Vagina (tissue), 2 donors: ENCODE data around the gene LTK. TPM values are rescaled to one million over a fixed set of nuclear protein-coding genes. Genes with fewer than 3 reads are reported as not detected.
A peak's percentile ranks its signal among the peaks of the same experiment; 100 is the strongest.

Source experiments
- DNase-seq, 2 donors: peaks; one replicate each; pipeline ENCODE4 v3.0.0-alpha.2; 2017; ENCODE audit errors: extremely low spot score in 2 of 2
- H3K27ac ChIP-seq: fragments of 200-600 bp; sonication (generic); one replicate; pipeline ENCODE4 v1.5.1; 2019
- H3K27me3 ChIP-seq: fragments of 200-600 bp; sonication (generic); one replicate; pipeline ENCODE4 v1.5.1; 2019
- H3K36me3 ChIP-seq, 2 donors: fragments of 200-600 bp; sonication (generic); one replicate each; pipeline ENCODE4 v1.5.1; 2017 to 2019
- H3K4me1 ChIP-seq: fragments of 200-600 bp; sonication (generic); one replicate; pipeline ENCODE4 v1.5.1; 2019
- H3K4me3 ChIP-seq, 2 donors: fragments of 200-600 bp; sonication (generic); 1 replicate in 1 of 2; 2 replicates in 1 of 2; pipeline ENCODE4 v1.5.1; 2016 to 2019
- H3K9me3 ChIP-seq: fragments of 200-600 bp; sonication (generic); one replicate; pipeline ENCODE4 v1.5.1; 2019
- POLR2A ChIP-seq, 2 donors: fragments of 450-650 bp; IDR thresholded peaks; one replicate each; pipeline ENCODE4 v1.6.1; 2017; ENCODE audit warnings: antibody characterized with exemption in 2 of 2, mild to moderate bottlenecking in 2 of 2, moderate library complexity in 2 of 2
- POLR2AphosphoS5 ChIP-seq, 2 donors: sonication (generic); formaldehyde crosslinking; IDR thresholded peaks; one replicate each; pipeline ENCODE4 v1.9.0; 2017; ENCODE audit warnings: antibody characterized with exemption in 2 of 2, mild to moderate bottlenecking in 2 of 2, low read depth in 1 of 2; ENCODE audit not compliant: insufficient read depth in 1 of 2
- intact Hi-C: fragments of 100-400 bp; cut with DNase I; formaldehyde crosslinking; loops from one replicate; pipeline ENCODE4 v1.15.1; 2023
- total RNA-seq: library from RNA; depleted of rRNA; stranded (reverse); fragments of >200 nt; gene quantifications from one replicate; pipeline ENCODE4 v1.2.3, GENCODE V29; 2016
- TF ChIP-seq, protein P1 (sequence below), 3 experiments: fragments of 450-650 bp in 2 of 3; fragments of 200-600 bp in 1 of 3; sonication (generic) in 1 of 3; IDR thresholded peaks; one replicate each; pipeline ENCODE4 v1.5.1; 2017 to 2019; ENCODE audit warnings: antibody characterized with exemption in 3 of 3, mild to moderate bottlenecking in 2 of 3, moderate library complexity in 2 of 3

LTK gene
- total RNA-seq, 1 donor from 2014 or later, result 1.5 TPM

DNA sequence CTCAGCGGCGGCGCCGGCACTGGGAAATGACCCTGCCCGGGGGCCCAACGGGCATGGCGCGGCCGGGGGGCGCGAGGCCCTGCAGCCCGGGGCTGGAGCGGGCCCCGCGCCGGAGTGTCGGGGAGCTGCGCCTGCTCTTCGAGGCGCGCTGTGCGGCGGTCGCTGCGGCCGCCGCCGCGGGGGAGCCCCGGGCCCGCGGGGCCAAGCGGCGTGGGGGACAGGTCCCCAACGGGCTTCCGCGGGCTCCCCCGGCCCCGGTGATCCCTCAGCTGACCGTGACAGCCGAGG lies 19.8 kb downstream of the LTK start:
- DNase-seq, result no peak
- peak overlapping the region; percentile 69 to 81 for H3K4me3 ChIP-seq
- no peaks in the 10 kb centered on the region for H3K36me3 ChIP-seq
- TF ChIP-seq POLR2AphosphoS5 (IDR thresholded peaks at IDR 0.05; ENCODE audit: insufficient read depth in 1 of 2, low read depth in 1 of 2) (no peak), POLR2A (IDR thresholded peaks at IDR 0.05) (no peak)
- TF ChIP-seq, protein P1, sequence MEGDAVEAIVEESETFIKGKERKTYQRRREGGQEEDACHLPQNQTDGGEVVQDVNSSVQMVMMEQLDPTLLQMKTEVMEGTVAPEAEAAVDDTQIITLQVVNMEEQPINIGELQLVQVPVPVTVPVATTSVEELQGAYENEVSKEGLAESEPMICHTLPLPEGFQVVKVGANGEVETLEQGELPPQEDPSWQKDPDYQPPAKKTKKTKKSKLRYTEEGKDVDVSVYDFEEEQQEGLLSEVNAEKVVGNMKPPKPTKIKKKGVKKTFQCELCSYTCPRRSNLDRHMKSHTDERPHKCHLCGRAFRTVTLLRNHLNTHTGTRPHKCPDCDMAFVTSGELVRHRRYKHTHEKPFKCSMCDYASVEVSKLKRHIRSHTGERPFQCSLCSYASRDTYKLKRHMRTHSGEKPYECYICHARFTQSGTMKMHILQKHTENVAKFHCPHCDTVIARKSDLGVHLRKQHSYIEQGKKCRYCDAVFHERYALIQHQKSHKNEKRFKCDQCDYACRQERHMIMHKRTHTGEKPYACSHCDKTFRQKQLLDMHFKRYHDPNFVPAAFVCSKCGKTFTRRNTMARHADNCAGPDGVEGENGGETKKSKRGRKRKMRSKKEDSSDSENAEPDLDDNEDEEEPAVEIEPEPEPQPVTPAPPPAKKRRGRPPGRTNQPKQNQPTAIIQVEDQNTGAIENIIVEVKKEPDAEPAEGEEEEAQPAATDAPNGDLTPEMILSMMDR (IDR thresholded peaks at IDR 0.05), result no peak
- intact Hi-C loops, result no loop called here
- H3K27me3 ChIP-seq, result no peaks in the 10 kb centered on the region
- H3K4me1 ChIP-seq, result peaks cover 35% of the 10 kb centered on the region
- no peak overlapping the region for H3K27ac ChIP-seq
- H3K9me3 ChIP-seq, result no peaks in the 10 kb centered on the region

DNA sequence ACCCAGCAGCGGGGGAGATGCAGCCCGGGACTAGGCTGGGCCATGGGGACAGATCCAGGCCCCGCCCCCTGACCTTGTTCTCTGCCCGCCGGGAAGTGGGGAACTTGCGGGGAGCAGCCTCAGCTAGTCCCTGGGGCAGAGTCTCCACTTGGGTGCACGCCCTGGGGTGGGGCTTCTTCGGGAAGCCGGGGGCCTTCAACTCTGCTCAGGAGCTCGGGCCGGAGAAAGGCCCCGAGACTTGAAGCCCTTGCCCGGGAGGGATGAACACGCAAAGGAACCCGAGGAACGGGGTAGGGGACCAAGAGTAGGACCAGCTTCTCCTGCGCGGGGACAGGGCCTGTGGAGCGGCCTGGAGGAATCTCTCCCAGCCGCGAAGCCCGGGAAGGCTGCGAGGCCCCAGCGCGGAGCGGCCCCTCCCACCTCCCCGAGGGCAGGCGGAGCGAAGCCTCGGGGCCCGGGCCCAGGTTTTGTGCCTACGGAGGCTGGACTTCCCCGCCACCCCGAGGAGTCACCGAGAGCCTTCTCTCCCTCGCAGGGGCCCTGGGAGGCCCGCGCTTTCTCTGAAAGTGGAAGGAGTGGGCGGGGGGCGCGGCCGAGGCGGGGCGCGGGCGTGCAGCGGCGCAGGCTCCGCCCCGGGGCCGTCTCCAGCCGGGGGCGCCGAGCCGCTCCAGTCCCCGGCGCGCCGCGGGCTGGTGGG lies 20.3 kb downstream of the LTK start, which contains the start of gene ITPKA:
TSS of gene ITPKA (plus strand) at position 670 of the 697 bp plus-strand sequence. CDS start 54 bp downstream, outside the sequence.
- DNase-seq, result no peak
- Histone ChIP-seq H3K4me1 (peaks cover 35% of the 10 kb centered on the region), H3K27me3 (no peaks in the 10 kb centered on the region), H3K27ac (peak within 1 kb of the TSS; percentile 84), H3K36me3 (no peaks in the 10 kb centered on the region), H3K9me3 (no peaks in the 10 kb centered on the region), H3K4me3 (peak within 1 kb of the TSS; percentile 69 to 81)
- TF ChIP-seq POLR2A (IDR thresholded peaks at IDR 0.05) (peak in 1 of 2 donors; percentile 34), POLR2AphosphoS5 (IDR thresholded peaks at IDR 0.05; ENCODE audit: insufficient read depth in 1 of 2, low read depth in 1 of 2) (peak in 1 of 2 donors; percentile 71)
- TF ChIP-seq, protein P1 (IDR thresholded peaks at IDR 0.05), result no peak
- intact Hi-C loops, result no loop called here

DNA sequence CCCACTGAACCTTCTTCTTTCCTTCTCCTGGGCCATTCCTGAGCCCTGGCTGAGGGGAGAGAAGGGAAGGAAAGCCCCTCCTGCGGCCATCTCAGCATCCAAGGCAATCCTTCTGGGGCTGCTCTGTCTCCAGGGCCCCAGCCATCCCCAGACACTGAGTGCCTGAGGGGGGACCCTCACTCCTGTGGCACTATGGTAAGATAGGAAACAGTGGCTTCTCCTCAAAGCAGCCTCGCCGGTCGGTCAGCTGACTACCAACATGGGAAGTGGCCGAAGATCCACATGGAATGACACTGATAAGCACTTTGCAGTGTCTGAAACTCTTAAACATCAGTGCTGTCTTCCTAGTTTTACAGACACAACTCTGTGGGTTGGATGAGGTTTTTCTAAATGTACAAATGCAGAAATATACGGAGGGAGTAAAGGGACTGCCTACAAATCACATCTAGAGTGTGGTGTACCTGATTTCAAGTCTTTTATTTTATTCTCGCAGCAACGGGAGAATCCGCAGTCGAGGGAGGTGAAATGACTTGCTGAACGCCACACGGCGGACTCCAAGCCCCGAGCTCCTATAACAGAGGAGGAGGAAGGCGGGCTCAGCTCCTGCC lies 20.9 kb downstream of the LTK start:
- Histone ChIP-seq H3K4me1 (peaks cover 35% of the 10 kb centered on the region), H3K9me3 (no peaks in the 10 kb centered on the region), H3K27ac (peak overlapping the region; percentile 84), H3K4me3 (peak overlapping the region; percentile 69 to 81), H3K36me3 (no peaks in the 10 kb centered on the region), H3K27me3 (no peaks in the 10 kb centered on the region)
- no peak for DNase-seq
- TF ChIP-seq POLR2A (IDR thresholded peaks at IDR 0.05), result no peak
- TF ChIP-seq POLR2AphosphoS5 (IDR thresholded peaks at IDR 0.05; ENCODE audit: insufficient read depth in 1 of 2, low read depth in 1 of 2), result no peak
- TF ChIP-seq, protein P1 (IDR thresholded peaks at IDR 0.05), result no peak
- intact Hi-C loops, result no loop called here

DNA sequence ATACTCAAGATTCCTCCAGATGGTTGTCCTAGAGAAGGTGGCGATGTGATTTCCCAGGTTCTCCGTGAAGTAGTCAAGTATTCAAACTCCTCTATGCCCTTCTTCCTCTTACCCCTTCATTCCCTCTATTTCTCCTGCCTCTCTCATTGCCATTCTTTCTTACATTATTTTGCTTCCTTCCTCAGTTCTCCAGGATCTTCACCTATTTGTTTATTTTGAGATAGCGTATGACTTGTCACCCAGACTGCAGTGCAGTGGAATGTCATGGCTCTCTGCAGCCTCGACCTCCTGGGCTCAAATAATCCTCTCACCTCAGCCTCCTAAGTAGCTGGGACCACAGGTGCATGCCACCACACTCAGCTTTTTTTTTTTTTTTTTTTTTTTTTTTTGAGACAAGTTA lies 21.7 kb downstream of the LTK start:
- intact Hi-C loops, result no loop called here
- no peaks in the 10 kb centered on the region for H3K9me3 ChIP-seq
- TF ChIP-seq POLR2A (IDR thresholded peaks at IDR 0.05), result no peak
- no peak for TF ChIP-seq POLR2AphosphoS5 (IDR thresholded peaks at IDR 0.05; ENCODE audit: insufficient read depth in 1 of 2, low read depth in 1 of 2)
- TF ChIP-seq, protein P1 (IDR thresholded peaks at IDR 0.05), result no peak
- DNase-seq, result no peak
- no peak overlapping the region for H3K27ac ChIP-seq
- H3K4me1 ChIP-seq, result peaks cover 35% of the 10 kb centered on the region
- H3K27me3 ChIP-seq, result no peaks in the 10 kb centered on the region
- H3K4me3 ChIP-seq, result no peak overlapping the region
- H3K36me3 ChIP-seq, result no peaks in the 10 kb centered on the region

DNA sequence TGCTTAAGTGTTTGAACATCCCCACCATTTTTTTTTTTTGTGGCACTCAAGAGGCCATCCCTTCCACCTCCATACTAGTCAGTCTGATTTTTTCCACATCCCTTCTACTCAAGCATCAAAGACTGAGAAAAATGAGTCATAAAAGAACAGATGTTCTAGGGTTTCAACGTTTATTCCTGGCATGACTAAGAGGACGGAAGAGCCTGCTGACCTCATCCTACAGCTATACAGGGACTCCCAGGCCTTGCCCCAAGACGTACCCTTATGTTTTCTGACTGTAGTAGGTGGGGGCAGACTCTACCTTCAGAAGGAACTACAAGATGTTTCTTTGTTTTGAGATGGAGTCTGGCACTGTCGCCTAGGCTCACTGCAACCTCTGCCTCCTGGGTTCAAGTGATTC lies 23.3 kb downstream of the LTK start:
- no peaks in the 10 kb centered on the region for H3K36me3 ChIP-seq
- TF ChIP-seq POLR2AphosphoS5 (IDR thresholded peaks at IDR 0.05; ENCODE audit: insufficient read depth in 1 of 2, low read depth in 1 of 2) (no peak), POLR2A (IDR thresholded peaks at IDR 0.05) (no peak)
- TF ChIP-seq, protein P1 (IDR thresholded peaks at IDR 0.05), result no peak
- peaks cover 29% of the 10 kb centered on the region for H3K4me1 ChIP-seq
- DNase-seq, result no peak
- no peaks in the 10 kb centered on the region for H3K9me3 ChIP-seq
- intact Hi-C loops, result no loop called here
- H3K27me3 ChIP-seq, result no peaks in the 10 kb centered on the region
- no peak overlapping the region for H3K4me3 ChIP-seq
- H3K27ac ChIP-seq, result no peak overlapping the region
